GM21526 (cell line): ENCODE data around the gene GPC6.

ENCODE experiments used
- ATAC-seq: cut with Tn5 transposase; IDR thresholded peaks from one replicate; pipeline ENCODE4 v1.9.1; 2021; ENCODE audit warnings: moderate library complexity; ENCODE audit not compliant: unreplicated experiment, low FRiP score

Gene GPC6

DNA sequence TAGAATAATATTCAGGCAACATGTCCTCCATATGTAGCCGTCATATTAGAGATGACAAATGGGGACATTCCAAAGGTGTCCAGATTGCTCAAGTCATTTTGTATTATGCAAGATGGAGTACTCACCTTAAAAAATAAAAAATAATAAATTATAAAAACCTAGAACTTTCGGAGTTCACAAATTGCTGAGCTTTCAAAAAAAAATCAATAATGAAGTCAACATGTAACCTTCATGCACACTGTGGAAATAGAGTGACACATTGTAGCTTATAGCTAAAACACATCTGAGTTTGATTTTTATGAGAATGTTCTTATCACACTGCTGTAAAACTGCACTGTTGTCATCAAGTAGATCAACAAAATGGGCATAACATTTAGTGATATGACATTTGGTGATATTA, 411.2 kb downstream of the GPC6 start:
- no peak for ATAC-seq

- no peak for ATAC-seq
Observed at GRCh38 chr13:93640452-93640851, 413.8 kb downstream of the GPC6 start.

- ATAC-seq, result no peak
Observed at GRCh38 chr13:93646245-93646644, 419.6 kb downstream of the GPC6 start.

DNA sequence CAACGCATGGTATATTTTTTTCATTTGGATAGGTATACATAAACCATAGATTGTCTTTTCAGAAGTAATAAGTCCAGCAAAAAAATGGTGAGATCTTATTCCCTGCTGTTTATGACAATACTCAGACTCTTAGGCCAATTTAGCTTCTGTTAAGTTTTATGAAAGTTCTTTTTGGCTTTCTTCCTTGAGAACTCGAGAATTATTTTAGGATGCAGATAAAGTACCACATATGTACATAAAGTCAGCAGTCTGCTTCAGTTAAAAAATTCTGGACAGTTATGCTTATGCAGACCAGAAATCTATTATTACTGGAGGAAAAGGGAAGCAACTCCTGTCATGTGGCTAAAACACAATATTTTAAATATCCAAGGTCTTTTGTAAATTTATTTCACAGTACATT, 422.9 kb downstream of the GPC6 start:
- ATAC-seq, result no peak

- ATAC-seq, result no peak
Observed at GRCh38 chr13:93653776-93654175, 427.2 kb downstream of the GPC6 start.

GRCh38 chr13:93655154-93655553, 428.5 kb downstream of the GPC6 start:
- no peak for ATAC-seq

GRCh38 chr13:93660391-93661063, 433.9 kb downstream of the GPC6 start:
- no peak for ATAC-seq

DNA sequence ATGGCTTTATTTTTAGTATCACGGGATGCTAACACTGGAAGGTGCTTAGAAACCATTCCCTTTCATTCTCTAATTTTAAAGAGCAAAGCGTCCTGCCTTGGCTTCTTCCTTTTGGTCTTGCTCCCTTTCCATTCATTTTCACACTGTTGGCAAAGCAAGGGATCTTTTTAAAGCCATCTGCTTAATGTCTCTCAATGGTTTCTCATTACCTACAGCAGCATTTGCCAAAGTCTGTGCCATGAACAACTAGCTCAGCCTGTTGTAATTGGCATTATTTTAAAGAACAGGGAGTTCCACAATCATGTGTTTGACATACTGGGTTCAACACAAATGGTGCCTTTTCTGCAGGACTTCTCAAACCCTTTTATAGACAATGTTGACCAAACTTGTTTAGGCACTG, 444.3 kb downstream of the GPC6 start:
- ATAC-seq, result no peak

DNA sequence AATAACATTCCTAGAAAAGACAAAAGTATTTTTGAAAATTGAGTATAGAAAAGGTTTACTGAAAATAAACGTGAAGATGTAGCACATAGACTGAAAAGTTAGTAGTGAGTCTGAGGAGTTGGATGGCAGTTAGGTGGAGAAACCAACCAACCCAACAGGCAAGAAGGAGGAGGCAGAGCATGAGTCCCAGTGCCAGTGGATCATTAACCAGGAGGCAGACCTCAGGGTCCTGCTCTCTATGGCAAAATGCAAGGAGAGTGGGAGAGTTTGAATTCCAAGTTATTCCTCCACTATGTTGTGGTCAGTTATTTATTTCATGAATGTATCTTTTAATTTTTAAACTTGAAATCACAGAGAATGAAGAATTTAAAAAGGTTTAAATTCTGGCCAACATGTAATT, 446.4 kb downstream of the GPC6 start:
- no peak for ATAC-seq

- no peak for ATAC-seq
Observed at GRCh38 chr13:93673885-93674284, 447.3 kb downstream of the GPC6 start.

DNA sequence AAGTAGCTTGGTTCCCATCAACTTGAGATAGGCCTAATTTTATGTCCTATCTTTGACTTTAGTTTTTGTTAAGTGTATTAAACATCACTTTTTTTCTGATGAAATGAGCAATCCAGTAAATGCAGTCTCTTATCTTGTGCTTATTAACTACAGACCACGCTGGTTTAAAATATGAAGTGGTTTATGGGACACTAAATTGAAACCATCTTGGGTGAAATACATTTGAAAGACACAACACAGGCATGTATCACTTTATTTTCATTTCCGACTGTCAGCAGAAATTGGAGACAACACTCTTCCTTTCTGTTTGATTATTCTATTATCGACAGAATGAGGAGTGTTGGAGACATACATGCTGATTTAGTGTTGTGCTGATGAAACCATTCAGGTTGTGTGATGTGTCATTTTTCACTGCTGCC, 447.7 kb downstream of the GPC6 start:
- ATAC-seq, result no peak

DNA sequence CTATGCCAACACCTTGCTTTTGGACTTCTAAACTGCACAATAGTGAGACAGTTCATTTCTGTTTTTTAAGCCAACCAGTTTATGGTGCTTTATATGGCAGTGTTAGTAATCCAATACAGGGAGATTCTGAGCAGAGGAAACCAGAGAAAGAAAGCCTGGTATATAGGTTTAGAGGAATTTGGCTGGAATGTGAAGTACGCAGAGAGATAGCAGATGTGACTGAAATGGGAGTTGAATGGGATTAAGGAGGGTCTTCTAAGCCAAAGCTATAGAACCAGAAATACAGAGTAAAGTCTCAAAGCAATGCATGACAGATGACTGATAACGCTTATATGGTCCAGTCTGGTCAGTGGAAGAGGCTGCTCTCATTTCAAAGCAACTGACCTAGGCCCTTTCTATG, 453.7 kb downstream of the GPC6 start:
- no peak for ATAC-seq

DNA sequence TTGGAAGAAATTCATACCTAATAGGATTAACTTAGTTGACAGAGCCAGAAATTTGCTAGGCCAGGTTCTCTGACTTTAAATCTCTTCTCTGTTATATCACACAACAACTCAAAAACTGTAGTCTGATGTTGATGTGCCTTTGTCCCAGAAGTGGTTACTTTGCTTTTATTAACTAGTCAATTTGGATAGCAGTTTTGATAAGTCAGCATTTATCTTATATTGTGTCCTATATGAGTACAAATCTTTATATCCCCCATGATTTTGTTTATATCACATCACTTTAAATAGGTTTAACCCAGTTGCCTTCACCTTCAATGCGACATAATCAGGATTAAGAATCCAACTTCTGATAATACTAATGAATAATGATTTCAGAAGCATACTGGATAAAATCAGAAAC, 459.3 kb downstream of the GPC6 start:
- no peak for ATAC-seq

GRCh38 chr13:93686399-93686798, 459.8 kb downstream of the GPC6 start:
- no peak for ATAC-seq

GRCh38 chr13:93687261-93687660, 460.7 kb downstream of the GPC6 start:
- ATAC-seq, result no peak

DNA sequence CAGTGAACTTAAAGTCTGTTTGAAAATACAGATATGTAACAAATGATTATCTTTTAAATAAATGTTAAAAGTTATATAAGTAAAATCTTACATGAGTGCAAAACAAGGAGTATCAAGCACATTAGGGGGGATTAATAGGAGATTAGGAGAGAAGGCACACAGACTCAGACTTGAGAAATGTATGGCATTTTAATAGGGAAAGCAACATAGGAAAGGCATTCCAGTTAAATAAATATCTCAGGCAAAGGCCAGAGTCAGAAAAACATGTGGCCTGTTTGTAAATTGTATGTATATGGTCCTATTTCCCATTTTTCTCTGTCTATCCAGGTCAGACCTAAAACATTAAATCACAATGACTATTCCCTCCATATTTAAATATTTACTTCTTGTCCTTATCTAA, 462.7 kb downstream of the GPC6 start:
- ATAC-seq, result no peak

- ATAC-seq, result no peak
Observed at GRCh38 chr13:93690139-93690538, 463.5 kb downstream of the GPC6 start.

- no peak for ATAC-seq
Observed at GRCh38 chr13:93698016-93698613, 471.5 kb downstream of the GPC6 start.

GRCh38 chr13:93700115-93700514, 473.5 kb downstream of the GPC6 start:
- ATAC-seq, result no peak

DNA sequence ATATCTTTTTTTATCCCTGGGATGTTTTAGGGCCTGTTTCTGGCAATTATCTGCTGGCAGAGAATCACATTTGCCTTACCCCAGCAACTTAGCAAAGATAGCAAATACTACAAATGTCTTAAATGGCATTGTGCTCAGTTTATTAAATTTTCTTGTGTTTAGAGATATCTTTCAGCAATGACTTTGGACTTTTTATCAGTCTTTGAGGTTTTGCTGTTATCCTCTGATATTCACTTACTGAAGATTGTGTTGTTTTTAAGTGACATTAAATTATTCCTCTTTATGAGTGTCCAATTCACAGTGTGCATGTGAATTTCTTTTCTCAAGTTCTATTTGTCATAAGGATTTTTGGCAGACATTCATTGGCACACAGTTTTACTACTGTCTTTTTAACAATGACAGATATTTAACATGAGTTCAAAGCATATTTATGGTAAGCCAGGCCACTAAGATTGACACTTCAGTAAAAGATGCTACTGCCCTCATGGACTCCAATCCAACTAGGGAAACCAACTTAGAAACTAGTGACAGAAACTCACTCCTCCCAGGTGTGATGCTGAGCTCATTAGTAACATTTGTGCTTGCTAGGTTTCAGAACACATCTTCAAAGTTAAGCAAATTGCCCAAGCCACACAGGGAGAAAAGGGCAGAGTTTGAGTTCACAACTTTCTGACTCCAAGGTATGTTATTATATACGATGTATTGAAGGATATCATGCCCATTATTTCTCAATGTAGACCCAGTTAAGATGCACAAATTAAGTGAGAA, 481.9 kb downstream of the GPC6 start:
- ATAC-seq, result no peak

GRCh38 chr13:93709506-93710244, 483.1 kb downstream of the GPC6 start:
- no peak for ATAC-seq
